K562 (cell line): ENCODE data around the gene CLDN7. TPM values are rescaled to one million over a fixed set of nuclear protein-coding genes. Genes with fewer than 3 reads are reported as not detected.

Experiments used
- BCL6 ChIP-seq: fragments of 250-450 bp; sonication (Bioruptor Pico); IDR thresholded peaks from 2 replicates; pipeline ENCODE4 v1.4.0; 2020
- CCNT2 ChIP-seq: IDR thresholded peaks from 2 replicates; pipeline ENCODE4 v1.6.1; 2011; ENCODE audit warnings: borderline replicate concordance, low read depth, mild to moderate bottlenecking, moderate library complexity, mixed read lengths, low read length; ENCODE audit not compliant: insufficient read length; ENCODE audit errors: extremely low read depth
- DDX20 ChIP-seq: fragments of 450-650 bp; IDR thresholded peaks from 2 replicates; pipeline ENCODE4 v1.6.1; 2016; ENCODE audit warnings: missing genetic modification characterization, low read depth, mild to moderate bottlenecking, missing compliant biosample characterization, moderate library complexity
- DIDO1 ChIP-seq: fragments of 450-650 bp; IDR thresholded peaks from 2 replicates; pipeline ENCODE4 v1.6.1; 2016; ENCODE audit warnings: low read depth, missing biosample characterization, missing genetic modification characterization
- HOXB6 ChIP-seq: fragments of 250-450 bp; sonication (Bioruptor Pico); IDR thresholded peaks from 2 replicates; pipeline ENCODE4 v1.5.1; 2022; ENCODE audit warnings: mild to moderate bottlenecking, borderline replicate concordance
- MED1 ChIP-seq: sonication (generic); formaldehyde crosslinking; IDR thresholded peaks from 2 replicates; pipeline ENCODE4 v1.8.1; 2023; ENCODE audit warnings: missing genetic modification reagents, borderline replicate concordance
- RBM14 ChIP-seq: fragments of 200-400 bp; formaldehyde crosslinking; IDR thresholded peaks from 2 replicates; pipeline ENCODE4 v1.6.1; 2018; ENCODE audit warnings: low read depth, mild to moderate bottlenecking, low read length, moderate library complexity, borderline replicate concordance; ENCODE audit not compliant: insufficient read depth
- SP1 ChIP-seq: sonication (generic); formaldehyde crosslinking; IDR thresholded peaks from 2 replicates; pipeline ENCODE4 v1.8.1; 2022; ENCODE audit warnings: mild to moderate bottlenecking, missing genetic modification reagents
- STAT5A ChIP-seq: IDR thresholded peaks from 2 replicates; pipeline ENCODE4 v1.6.1; 2012; ENCODE audit warnings: low read length, inconsistent platforms, borderline replicate concordance
- TBP ChIP-seq: optimal IDR thresholded peaks from 2 replicates; pipeline ENCODE3; 2011; ENCODE audit warnings: low read depth, low read length, improper control_type of control experiment
- TEAD2 ChIP-seq: fragments of 450-650 bp; IDR thresholded peaks from 2 replicates; pipeline ENCODE4 v1.6.1; 2016; ENCODE audit warnings: missing genetic modification characterization, control low read depth, missing compliant biosample characterization
- ZBTB49 ChIP-seq: sonication (generic); formaldehyde crosslinking; IDR thresholded peaks from 2 replicates; pipeline ENCODE4 v1.8.0; 2022; ENCODE audit warnings: missing genetic modification reagents, mild to moderate bottlenecking, borderline replicate concordance
- ZNF507 ChIP-seq: conservative IDR thresholded peaks from 2 replicates; pipeline ENCODE4 v1.6.1; 2017; ENCODE audit warnings: missing genetic modification characterization, missing compliant biosample characterization
- ZNF785 ChIP-seq: fragments of 250-450 bp; sonication (Bioruptor Pico); IDR thresholded peaks from 2 replicates; pipeline ENCODE4 v1.4.0; 2020; ENCODE audit warnings: mild to moderate bottlenecking
- ZNF79 ChIP-seq: fragments of 250-450 bp; sonication (Bioruptor Pico); IDR thresholded peaks from 2 replicates; pipeline ENCODE4 v1.4.0; 2020; ENCODE audit warnings: low read depth, mild to moderate bottlenecking, moderate library complexity
- polyA plus RNA-seq, 8 experiments: library from polyadenylated mRNA; depleted of rRNA in 4 of 8; stranded (reverse) in 5 of 8; unstranded in 3 of 8; fragments of >200 nt; fragmentation: Nextera tagmentation in 2 of 8; fragmentation: Illumina TruSeq in 1 of 8; extraction: Ambion mirVana in 2 of 8; extraction: Trizol in 1 of 8; gene quantifications; 2 replicates each; pipeline versions ENCODE4 v1.2.1 to v1.2.3, GENCODE V29; 2011 to 2014; ENCODE audit warnings: inconsistent platforms in 1 of 8, missing spikeins in 1 of 8
- total RNA-seq, 7 experiments: library from RNA; depleted of rRNA in 6 of 7; stranded (reverse); fragments of >200 nt in 6 of 7; fragmentation: Illumina TruSeq in 2 of 7; extraction: Trizol in 2 of 7; gene quantifications; 2 replicates each; pipeline versions ENCODE4 v1.2.1 to v1.2.3, GENCODE V29; 2011 to 2021; ENCODE audit warnings: low replicate concordance in 1 of 7
- TF ChIP-seq, protein P1 (sequence below): fragments of 250-450 bp; sonication (Bioruptor Pico); IDR thresholded peaks from 2 replicates; pipeline ENCODE4 v1.4.0; 2020; ENCODE audit warnings: borderline replicate concordance
- TF ChIP-seq, protein P2 (sequence below): fragments of 200-800 bp; sonication (Bioruptor generic); IDR thresholded peaks from 2 replicates; pipeline ENCODE4 v1.6.1; 2017; ENCODE audit warnings: missing genetic modification characterization, missing compliant biosample characterization
- TF ChIP-seq, protein P3 (sequence below): fragments of 150-350 bp; conservative IDR thresholded peaks from 2 replicates; pipeline ENCODE4 v1.6.1; 2014; ENCODE audit warnings: low read length

The CLDN7 gene
- total and polyA plus RNA-seq, 9 of the 15 experiments (the other 6 are each of a cell fraction or from before 2014, with no cell fraction given), result 2.2 to 14.5 (median 7.6) TPM

DNA sequence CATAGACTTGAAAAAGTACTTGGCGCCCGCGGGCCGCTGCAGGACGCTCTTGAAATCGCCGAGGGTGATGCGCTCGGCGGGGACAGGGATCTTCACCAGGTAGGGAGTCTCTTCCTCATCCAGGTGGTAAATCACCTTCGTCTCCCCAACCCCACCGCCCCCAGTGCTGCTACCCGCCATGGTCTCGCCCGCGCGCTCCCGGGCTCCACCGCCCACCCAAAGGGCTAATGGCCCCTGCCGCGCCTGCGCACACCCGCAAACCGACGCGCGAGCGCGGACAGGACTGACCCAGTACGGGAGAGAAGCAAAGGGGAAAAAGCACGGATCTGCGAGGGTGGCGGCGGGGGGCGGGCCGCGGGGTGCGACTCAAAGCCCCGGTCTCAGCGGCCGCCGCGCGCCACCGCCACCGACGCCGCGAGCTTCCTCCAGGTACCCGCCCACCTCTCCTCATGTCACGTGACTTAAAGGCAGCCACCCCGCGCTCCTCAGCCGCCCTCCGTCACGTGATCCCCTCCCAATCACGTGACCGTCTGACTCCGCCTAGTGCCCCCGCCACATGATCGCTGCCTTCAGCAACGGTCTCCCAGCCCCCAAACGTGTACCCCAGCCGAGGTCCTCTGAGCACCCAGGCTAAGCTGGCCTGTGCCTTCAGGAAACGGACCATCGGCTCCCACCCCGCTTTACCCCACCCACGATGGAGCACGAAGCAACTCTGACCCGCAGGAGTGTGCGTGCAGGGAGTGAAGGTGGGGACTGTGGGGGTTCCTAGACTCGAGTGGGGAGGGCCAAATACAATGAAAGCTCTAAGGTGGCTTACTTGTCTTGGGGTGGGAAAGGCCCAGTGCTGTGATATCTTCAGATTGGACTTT lies 28.0 kb downstream of the CLDN7 start, which contains the start of gene DVL2 (continued):
- TF ChIP-seq, protein P1, sequence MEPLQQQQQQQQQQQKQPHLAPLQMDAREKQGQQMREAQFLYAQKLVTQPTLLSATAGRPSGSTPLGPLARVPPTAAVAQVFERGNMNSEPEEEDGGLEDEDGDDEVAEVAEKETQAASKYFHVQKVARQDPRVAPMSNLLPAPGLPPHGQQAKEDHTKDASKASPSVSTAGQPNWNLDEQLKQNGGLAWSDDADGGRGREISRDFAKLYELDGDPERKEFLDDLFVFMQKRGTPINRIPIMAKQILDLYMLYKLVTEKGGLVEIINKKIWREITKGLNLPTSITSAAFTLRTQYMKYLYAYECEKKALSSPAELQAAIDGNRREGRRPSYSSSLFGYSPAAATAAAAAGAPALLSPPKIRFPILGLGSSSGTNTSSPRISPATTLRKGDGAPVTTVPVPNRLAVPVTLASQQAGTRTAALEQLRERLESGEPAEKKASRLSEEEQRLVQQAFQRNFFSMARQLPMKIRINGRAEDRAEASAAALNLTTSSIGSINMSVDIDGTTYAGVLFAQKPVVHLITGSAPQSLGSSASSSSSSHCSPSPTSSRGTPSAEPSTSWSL (CRISPR knock-in tag), result no peak; the same call in 1 of the 2 replicates
- TF ChIP-seq MED1 (CRISPR knock-in tag) (no peak), TBP (peak; percentile 49), ZNF507 (tag) (no peak), CCNT2 (peak; percentile 86), ZNF79 (no peak), DDX20 (tag) (no peak), TEAD2 (tag) (no peak), SP1 (CRISPR knock-in tag) (peak; percentile 81), ZNF785 (no peak), DIDO1 (peak; percentile 58; the same call in 1 of the 2 replicates), ZBTB49 (CRISPR knock-in tag) (no peak), HOXB6 (CRISPR knock-in tag) (peak; percentile 76; the same call in 1 of the 2 replicates), RBM14 (no peak), BCL6 (CRISPR knock-in tag) (no peak), STAT5A (no peak)
- TF ChIP-seq, protein P2, sequence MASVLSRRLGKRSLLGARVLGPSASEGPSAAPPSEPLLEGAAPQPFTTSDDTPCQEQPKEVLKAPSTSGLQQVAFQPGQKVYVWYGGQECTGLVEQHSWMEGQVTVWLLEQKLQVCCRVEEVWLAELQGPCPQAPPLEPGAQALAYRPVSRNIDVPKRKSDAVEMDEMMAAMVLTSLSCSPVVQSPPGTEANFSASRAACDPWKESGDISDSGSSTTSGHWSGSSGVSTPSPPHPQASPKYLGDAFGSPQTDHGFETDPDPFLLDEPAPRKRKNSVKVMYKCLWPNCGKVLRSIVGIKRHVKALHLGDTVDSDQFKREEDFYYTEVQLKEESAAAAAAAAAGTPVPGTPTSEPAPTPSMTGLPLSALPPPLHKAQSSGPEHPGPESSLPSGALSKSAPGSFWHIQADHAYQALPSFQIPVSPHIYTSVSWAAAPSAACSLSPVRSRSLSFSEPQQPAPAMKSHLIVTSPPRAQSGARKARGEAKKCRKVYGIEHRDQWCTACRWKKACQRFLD (CRISPR knock-in tag), result peak; percentile 56
- TF ChIP-seq, protein P3, sequence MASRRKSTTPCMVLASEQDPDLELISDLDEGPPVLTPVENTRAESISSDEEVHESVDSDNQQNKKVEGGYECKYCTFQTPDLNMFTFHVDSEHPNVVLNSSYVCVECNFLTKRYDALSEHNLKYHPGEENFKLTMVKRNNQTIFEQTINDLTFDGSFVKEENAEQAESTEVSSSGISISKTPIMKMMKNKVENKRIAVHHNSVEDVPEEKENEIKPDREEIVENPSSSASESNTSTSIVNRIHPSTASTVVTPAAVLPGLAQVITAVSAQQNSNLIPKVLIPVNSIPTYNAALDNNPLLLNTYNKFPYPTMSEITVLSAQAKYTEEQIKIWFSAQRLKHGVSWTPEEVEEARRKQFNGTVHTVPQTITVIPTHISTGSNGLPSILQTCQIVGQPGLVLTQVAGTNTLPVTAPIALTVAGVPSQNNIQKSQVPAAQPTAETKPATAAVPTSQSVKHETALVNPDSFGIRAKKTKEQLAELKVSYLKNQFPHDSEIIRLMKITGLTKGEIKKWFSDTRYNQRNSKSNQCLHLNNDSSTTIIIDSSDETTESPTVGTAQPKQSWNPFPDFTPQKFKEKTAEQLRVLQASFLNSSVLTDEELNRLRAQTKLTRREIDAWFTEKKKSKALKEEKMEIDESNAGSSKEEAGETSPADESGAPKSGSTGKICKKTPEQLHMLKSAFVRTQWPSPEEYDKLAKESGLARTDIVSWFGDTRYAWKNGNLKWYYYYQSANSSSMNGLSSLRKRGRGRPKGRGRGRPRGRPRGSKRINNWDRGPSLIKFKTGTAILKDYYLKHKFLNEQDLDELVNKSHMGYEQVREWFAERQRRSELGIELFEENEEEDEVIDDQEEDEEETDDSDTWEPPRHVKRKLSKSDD, result no peak
